Neural crest cell (in vitro differentiated cells): Measurements from ENCODE around the gene CYTIP. TPM values are rescaled to one million over a fixed set of nuclear protein-coding genes. Genes with fewer than 3 reads are reported as not detected.

Experiments used
- DNase-seq: peaks from one replicate; pipeline ENCODE4 v3.0.0; 2021; ENCODE audit warnings: low read depth, mixed read lengths, low spot score
- H3K27ac Mint-ChIP-seq: one replicate; pipeline ENCODE4 v1.8.0; 2021; ENCODE audit warnings: mild to moderate bottlenecking, mixed read lengths; ENCODE audit not compliant: unreplicated experiment
- H3K27me3 Mint-ChIP-seq: 2 replicates; pipeline ENCODE4 v1.8.0; 2021; ENCODE audit warnings: low read depth, mild to moderate bottlenecking, mixed read lengths
- H3K36me3 Mint-ChIP-seq: 2 replicates; pipeline ENCODE4 v1.8.0; 2021; ENCODE audit warnings: low read depth, mild to moderate bottlenecking, mixed read lengths
- H3K4me1 Mint-ChIP-seq: 2 replicates; pipeline ENCODE4 v1.8.0; 2021; ENCODE audit warnings: mixed read lengths
- H3K4me3 Mint-ChIP-seq: one replicate; pipeline ENCODE4 v1.8.0; 2021; ENCODE audit warnings: mild to moderate bottlenecking, mixed read lengths
- H3K9me3 Mint-ChIP-seq: 2 replicates; pipeline ENCODE4 v1.8.0; 2021; ENCODE audit warnings: mixed read lengths
- total RNA-seq: library from RNA; stranded (reverse); gene quantifications from 2 replicates; pipeline ENCODE4 v1.2.1, GENCODE V29; 2021
- TF ChIP-seq, protein P1 (sequence below): fragments of 200-600 bp; sonication (generic); conservative IDR thresholded peaks from 2 replicates; pipeline ENCODE4 v1.5.0; 2021; ENCODE audit warnings: antibody characterized with exemption, mild to moderate bottlenecking

Gene CYTIP
- total RNA-seq, 1 donor from 2014 or later: 0.35 TPM

DNA sequence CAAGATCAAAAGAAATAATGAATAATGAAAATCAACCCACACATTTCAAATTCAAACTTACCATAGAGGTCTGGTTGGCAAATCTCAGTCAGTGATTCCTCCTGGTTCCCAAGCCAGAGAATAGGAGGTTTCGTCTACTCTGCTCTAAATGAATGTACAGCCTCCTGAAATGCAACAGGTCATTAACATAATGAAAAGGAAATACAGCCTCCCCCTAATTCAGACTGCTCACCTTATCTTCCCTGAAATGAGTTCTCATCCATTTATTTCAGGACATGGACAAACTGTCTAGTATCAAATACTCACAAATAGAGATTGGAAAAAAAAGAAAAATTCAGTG lies 43.4 kb upstream of the CYTIP start:
- Mint-ChIP-seq H3K4me3 (no peak overlapping the region), H3K4me1 (peaks cover 13% of the 10 kb centered on the region), H3K36me3 (no peaks in the 10 kb centered on the region), H3K27ac (no peak overlapping the region), H3K9me3 (no peaks in the 10 kb centered on the region), H3K27me3 (peaks cover 22% of the 10 kb centered on the region)
- TF ChIP-seq, protein P1, sequence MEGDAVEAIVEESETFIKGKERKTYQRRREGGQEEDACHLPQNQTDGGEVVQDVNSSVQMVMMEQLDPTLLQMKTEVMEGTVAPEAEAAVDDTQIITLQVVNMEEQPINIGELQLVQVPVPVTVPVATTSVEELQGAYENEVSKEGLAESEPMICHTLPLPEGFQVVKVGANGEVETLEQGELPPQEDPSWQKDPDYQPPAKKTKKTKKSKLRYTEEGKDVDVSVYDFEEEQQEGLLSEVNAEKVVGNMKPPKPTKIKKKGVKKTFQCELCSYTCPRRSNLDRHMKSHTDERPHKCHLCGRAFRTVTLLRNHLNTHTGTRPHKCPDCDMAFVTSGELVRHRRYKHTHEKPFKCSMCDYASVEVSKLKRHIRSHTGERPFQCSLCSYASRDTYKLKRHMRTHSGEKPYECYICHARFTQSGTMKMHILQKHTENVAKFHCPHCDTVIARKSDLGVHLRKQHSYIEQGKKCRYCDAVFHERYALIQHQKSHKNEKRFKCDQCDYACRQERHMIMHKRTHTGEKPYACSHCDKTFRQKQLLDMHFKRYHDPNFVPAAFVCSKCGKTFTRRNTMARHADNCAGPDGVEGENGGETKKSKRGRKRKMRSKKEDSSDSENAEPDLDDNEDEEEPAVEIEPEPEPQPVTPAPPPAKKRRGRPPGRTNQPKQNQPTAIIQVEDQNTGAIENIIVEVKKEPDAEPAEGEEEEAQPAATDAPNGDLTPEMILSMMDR: no peak
- DNase-seq: no peak

GRCh38 chr2:157486596-157487270 lies 42.8 kb upstream of the CYTIP start:
- Mint-ChIP-seq H3K9me3 (no peaks in the 10 kb centered on the region), H3K36me3 (no peaks in the 10 kb centered on the region), H3K4me3 (no peak overlapping the region), H3K27ac (no peak overlapping the region), H3K4me1 (peaks cover 13% of the 10 kb centered on the region), H3K27me3 (peaks cover 18% of the 10 kb centered on the region)
- DNase-seq: no peak
- TF ChIP-seq, protein P1: no peak

DNA sequence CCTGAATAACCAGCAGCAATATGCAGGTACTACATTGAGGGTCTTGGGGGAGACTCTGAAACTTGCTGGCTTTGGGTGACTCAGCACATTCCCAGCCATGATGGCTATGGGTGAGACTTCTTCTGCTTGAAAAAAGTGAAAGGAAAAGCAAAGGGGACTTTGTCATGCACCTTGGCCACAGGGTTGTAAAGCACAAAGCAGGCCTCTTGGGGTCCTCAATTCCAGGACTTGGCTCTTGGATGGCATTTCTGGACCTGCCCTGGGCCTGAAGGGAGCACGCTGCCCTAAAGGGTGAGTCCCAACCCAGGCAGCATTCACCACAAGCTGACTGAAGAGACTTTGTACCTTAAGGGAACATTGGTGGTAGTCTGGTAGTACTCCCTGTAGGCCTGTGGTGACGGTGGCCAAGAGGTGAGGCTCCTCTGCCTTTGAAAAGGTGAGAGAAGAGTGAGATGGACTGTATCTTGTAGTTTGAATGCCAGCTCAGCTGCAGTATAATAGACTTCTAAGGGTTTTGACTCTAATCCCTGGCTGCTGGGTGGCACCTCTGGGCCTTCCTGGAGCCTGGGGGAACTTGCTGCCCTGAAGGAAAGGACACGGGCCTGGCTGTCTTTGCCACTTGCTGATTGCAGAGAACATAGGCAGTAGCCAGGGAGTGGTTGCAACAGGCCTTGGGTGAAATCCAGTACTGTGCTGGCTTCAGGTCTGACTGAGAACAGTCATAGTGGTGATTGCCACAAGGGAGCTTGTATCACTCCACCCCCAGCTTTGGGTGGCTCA lies 36.5 kb upstream of the CYTIP start:
- Mint-ChIP-seq H3K36me3 (no peaks in the 10 kb centered on the region), H3K27ac (no peak overlapping the region), H3K4me1 (no peaks in the 10 kb centered on the region), H3K27me3 (no peaks in the 10 kb centered on the region), H3K4me3 (no peak overlapping the region), H3K9me3 (peaks cover 8% of the 10 kb centered on the region)
- TF ChIP-seq, protein P1: no peak
- DNase-seq: no peak

DNA sequence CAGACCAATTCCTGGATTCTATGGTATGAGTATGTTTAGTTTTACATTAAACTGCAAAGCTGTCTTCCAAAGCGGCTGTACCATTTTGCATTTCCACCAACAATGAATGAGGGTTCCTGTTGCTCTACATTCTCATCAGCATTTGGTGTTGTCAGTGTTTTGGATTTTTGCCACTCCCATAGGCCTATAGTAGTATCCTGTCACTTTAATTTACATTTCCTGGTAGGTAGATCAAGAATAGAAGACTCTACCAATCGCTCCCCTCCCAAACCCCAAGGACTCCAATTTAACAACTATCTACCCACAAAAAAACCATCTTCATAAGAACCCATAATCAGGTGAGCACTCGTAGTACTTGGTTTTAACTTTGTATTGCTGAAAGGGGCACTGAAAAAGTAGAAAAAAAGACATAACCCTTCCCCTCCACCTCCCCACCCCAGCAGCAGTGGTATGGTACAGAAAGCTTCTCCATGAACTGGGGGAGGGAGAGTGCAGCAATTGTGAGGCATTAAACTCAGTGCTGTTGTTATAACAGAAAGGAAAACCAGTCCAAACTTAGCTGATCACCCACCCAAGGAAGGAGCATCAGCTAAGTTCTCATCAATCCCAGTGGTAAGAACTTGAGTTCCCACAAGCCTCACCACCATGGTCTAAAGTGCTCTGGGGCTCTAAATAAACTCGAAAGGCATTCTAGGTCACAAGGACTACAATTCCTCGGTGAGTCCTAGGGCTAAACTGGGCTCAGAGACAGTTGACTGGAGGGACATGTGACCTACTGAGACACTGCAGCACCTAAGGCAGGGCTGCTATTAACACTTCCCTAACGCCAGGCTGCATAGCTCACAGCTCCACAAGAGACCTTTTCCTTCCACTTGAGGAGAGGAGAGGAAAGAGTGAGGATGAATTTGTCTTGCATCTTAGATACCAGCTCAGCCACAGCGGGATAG lies 35.5 kb upstream of the CYTIP start:
- Mint-ChIP-seq H3K4me3 (no peak overlapping the region), H3K9me3 (peaks cover 8% of the 10 kb centered on the region), H3K27me3 (no peaks in the 10 kb centered on the region), H3K36me3 (no peaks in the 10 kb centered on the region), H3K27ac (no peak overlapping the region), H3K4me1 (no peaks in the 10 kb centered on the region)
- DNase-seq: no peak
- TF ChIP-seq, protein P1: no peak

GRCh38 chr2:157477919-157478318 lies 34.0 kb upstream of the CYTIP start:
- no peaks in the 10 kb centered on the region for H3K27me3 Mint-ChIP-seq
- DNase-seq: no peak
- H3K27ac Mint-ChIP-seq: no peak overlapping the region
- H3K9me3 Mint-ChIP-seq: peaks cover 8% of the 10 kb centered on the region
- no peaks in the 10 kb centered on the region for H3K4me1 Mint-ChIP-seq
- H3K4me3 Mint-ChIP-seq: no peak overlapping the region
- H3K36me3 Mint-ChIP-seq: no peaks in the 10 kb centered on the region
- TF ChIP-seq, protein P1: no peak
